Measurements from ENCODE around the gene DNLZ.

GRCh38 chr9:136399176-136400037 is 35.9 kb upstream of the DNLZ start:
- no peak for TF ChIP-seq JUNB (CRISPR knock-in tag; conservative IDR thresholded peaks at IDR 0.05)
- no peak for TF ChIP-seq ZNF274 (IDR thresholded peaks at IDR 0.05; ENCODE audit: borderline replicate concordance, low read depth, low read length)
- TF ChIP-seq SP1 (CRISPR knock-in tag; IDR thresholded peaks at IDR 0.05): no peak
- no peak for TF ChIP-seq PYGO2 (tag; IDR thresholded peaks at IDR 0.05)
- no peak for TF ChIP-seq NFE2L1 (tag; IDR thresholded peaks at IDR 0.05; ENCODE audit: borderline replicate concordance, low read depth)
- TF ChIP-seq ZNF609 (CRISPR knock-in tag; IDR thresholded peaks at IDR 0.05; ENCODE audit: borderline replicate concordance): no peak
- TF ChIP-seq GABPB1 (CRISPR knock-in tag; IDR thresholded peaks at IDR 0.05): no peak
- TF ChIP-seq PATZ1 (CRISPR knock-in tag; IDR thresholded peaks at IDR 0.05; ENCODE audit: borderline replicate concordance): no peak
- no peak for TF ChIP-seq CHD4 (IDR thresholded peaks at IDR 0.05; ENCODE audit: insufficient read depth, insufficient replicate concordance, low read depth, low read length, poor library complexity, severe bottlenecking)
- no peak for TF ChIP-seq HINFP (tag; conservative IDR thresholded peaks at IDR 0.05; ENCODE audit: low read depth)

All from K562 (cell line).